T-helper 17 cell (primary cell): ENCODE results near the gene ADNP2. TPM values are rescaled to one million over a fixed set of nuclear protein-coding genes. Genes with fewer than 3 reads are reported as not detected.

Experiments used
- ATAC-seq: fragments of 150-1000 bp; cut with Tn5 transposase; 2 replicates; pipeline ENCODE4 v1.10.0; 2021; ENCODE audit warnings: mild to moderate bottlenecking, moderate library complexity
- DNase-seq, 3 donors: peaks; one replicate each; pipeline versions ENCODE4 v3.0.0 to v3.0.0-alpha.2; 2020 to 2021
- H3K9me3 ChIP-seq: one replicate; pipeline ENCODE4 v1.7.0; 2013; ENCODE audit warnings: low read length, mild to moderate bottlenecking; ENCODE audit not compliant: control insufficient read depth, poor library complexity, severe bottlenecking
- H3K27ac Mint-ChIP-seq: one replicate; pipeline ENCODE4 v1.8.0; 2022; ENCODE audit warnings: mild to moderate bottlenecking, moderate library complexity, mixed read lengths
- H3K27me3 Mint-ChIP-seq: one replicate; pipeline ENCODE4 v1.8.0; 2022; ENCODE audit warnings: mixed read lengths
- H3K36me3 Mint-ChIP-seq: one replicate; pipeline ENCODE4 v1.8.0; 2022; ENCODE audit warnings: low read depth, mixed read lengths
- H3K4me1 Mint-ChIP-seq: one replicate; pipeline ENCODE4 v1.8.0; 2022; ENCODE audit warnings: mild to moderate bottlenecking, mixed read lengths
- H3K4me3 Mint-ChIP-seq: one replicate; pipeline ENCODE4 v1.8.0; 2022; ENCODE audit warnings: mild to moderate bottlenecking, moderate library complexity, mixed read lengths
- total RNA-seq, 4 donors: library from RNA in 2 of 4; stranded (reverse) in 2 of 4; gene quantifications; one replicate each; pipeline ENCODE4 v1.2.3 and lab custom pipeline; 2022 to 2026

Gene ADNP2
- total RNA-seq, 2 donors from 2014 or later = 41.5 to 50.0 TPM

GRCh38 chr18:80112624-80113248 lies 3.7 kb downstream of the ADNP2 start:
- ATAC-seq (no peak), DNase-seq (no peak)
- H3K4me3 Mint-ChIP-seq = no peak overlapping the region
- H3K27me3 Mint-ChIP-seq = no peaks in the 10 kb centered on the region
- no peaks in the 10 kb centered on the region for H3K9me3 ChIP-seq
- H3K4me1 Mint-ChIP-seq = peaks cover 44% of the 10 kb centered on the region
- H3K27ac Mint-ChIP-seq = no peak overlapping the region
- no peaks in the 10 kb centered on the region for H3K36me3 Mint-ChIP-seq

GRCh38 chr18:80115035-80115434 lies 6.0 kb downstream of the ADNP2 start:
- DNase-seq (no peak), ATAC-seq (no peak)
- Mint-ChIP-seq H3K4me1 (peaks cover 41% of the 10 kb centered on the region), H3K27me3 (no peaks in the 10 kb centered on the region), H3K36me3 (peaks cover 4% of the 10 kb centered on the region), H3K27ac (no peak overlapping the region), H3K4me3 (no peak overlapping the region)
- H3K9me3 ChIP-seq = no peaks in the 10 kb centered on the region

- no peaks in the 10 kb centered on the region for H3K9me3 ChIP-seq
- ATAC-seq (no peak), DNase-seq (no peak)
- H3K36me3 Mint-ChIP-seq = peaks cover 7% of the 10 kb centered on the region
- no peak overlapping the region for H3K4me3 Mint-ChIP-seq
- no peak overlapping the region for H3K27ac Mint-ChIP-seq
- H3K4me1 Mint-ChIP-seq = peaks cover 41% of the 10 kb centered on the region
- no peaks in the 10 kb centered on the region for H3K27me3 Mint-ChIP-seq
These were observed 10.0 kb downstream of the ADNP2 start for GRCh38 chr18:80119111-80119510.

- ATAC-seq (no peak), DNase-seq (no peak)
- peaks cover 7% of the 10 kb centered on the region for H3K36me3 Mint-ChIP-seq
- H3K9me3 ChIP-seq = no peaks in the 10 kb centered on the region
- no peak overlapping the region for H3K27ac Mint-ChIP-seq
- H3K4me3 Mint-ChIP-seq = peak overlapping the region; percentile 19
- peaks cover 34% of the 10 kb centered on the region for H3K4me1 Mint-ChIP-seq
- H3K27me3 Mint-ChIP-seq = no peaks in the 10 kb centered on the region
These were observed 11.9 kb downstream of the ADNP2 start for GRCh38 chr18:80120932-80121331.

- no peak overlapping the region for H3K4me3 Mint-ChIP-seq
- DNase-seq = no peak
- H3K4me1 Mint-ChIP-seq = peaks cover 37% of the 10 kb centered on the region
- no peaks in the 10 kb centered on the region for H3K27me3 Mint-ChIP-seq
- H3K9me3 ChIP-seq = no peaks in the 10 kb centered on the region
- H3K36me3 Mint-ChIP-seq = peaks cover 5% of the 10 kb centered on the region
- H3K27ac Mint-ChIP-seq = no peak overlapping the region
- no peak for ATAC-seq
These were observed 15.1 kb downstream of the ADNP2 start for GRCh38 chr18:80124131-80124530.

- Mint-ChIP-seq H3K4me3 (peak overlapping the region; percentile 13), H3K27ac (peak overlapping the region; percentile 14), H3K36me3 (peaks cover 8% of the 10 kb centered on the region), H3K27me3 (no peaks in the 10 kb centered on the region), H3K4me1 (peaks cover 36% of the 10 kb centered on the region)
- DNase-seq (no peak), ATAC-seq (no peak)
- H3K9me3 ChIP-seq = no peaks in the 10 kb centered on the region
These were observed 17.7 kb downstream of the ADNP2 start for GRCh38 chr18:80126797-80127196.

GRCh38 chr18:80127635-80128034 lies 18.6 kb downstream of the ADNP2 start:
- Mint-ChIP-seq H3K36me3 (peaks cover 5% of the 10 kb centered on the region), H3K27ac (no peak overlapping the region)

GRCh38 chr18:80129672-80130367 lies 20.8 kb downstream of the ADNP2 start:
- Mint-ChIP-seq H3K4me1 (peaks cover 24% of the 10 kb centered on the region), H3K27ac (peak overlapping the region; percentile 32), H3K27me3 (no peaks in the 10 kb centered on the region), H3K4me3 (no peak overlapping the region), H3K36me3 (peaks cover 11% of the 10 kb centered on the region)
- no peaks in the 10 kb centered on the region for H3K9me3 ChIP-seq
- DNase-seq = no peak
- ATAC-seq = no peak

More at GRCh38 chr18:80127635-80128034, 18.6 kb downstream of the ADNP2 start:
- H3K4me1 Mint-ChIP-seq = peaks cover 30% of the 10 kb centered on the region
- H3K4me3 Mint-ChIP-seq = no peak overlapping the region
- no peaks in the 10 kb centered on the region for H3K9me3 ChIP-seq
- ATAC-seq (no peak), DNase-seq (no peak)
- no peaks in the 10 kb centered on the region for H3K27me3 Mint-ChIP-seq

- Mint-ChIP-seq H3K27me3 (no peaks in the 10 kb centered on the region), H3K27ac (no peak overlapping the region), H3K4me1 (peaks cover 24% of the 10 kb centered on the region), H3K4me3 (no peak overlapping the region), H3K36me3 (peaks cover 11% of the 10 kb centered on the region)
- H3K9me3 ChIP-seq = no peaks in the 10 kb centered on the region
- ATAC-seq (no peak), DNase-seq (no peak)
These were observed 21.5 kb downstream of the ADNP2 start for GRCh38 chr18:80130555-80130954.

GRCh38 chr18:80132180-80132812 lies 23.2 kb downstream of the ADNP2 start:
- ATAC-seq (no peak), DNase-seq (no peak)
- Mint-ChIP-seq H3K4me1 (peaks cover 15% of the 10 kb centered on the region), H3K27ac (no peak overlapping the region), H3K36me3 (peaks cover 12% of the 10 kb centered on the region), H3K4me3 (no peak overlapping the region), H3K27me3 (no peaks in the 10 kb centered on the region)
- H3K9me3 ChIP-seq = no peaks in the 10 kb centered on the region

- no peaks in the 10 kb centered on the region for H3K9me3 ChIP-seq
- H3K27me3 Mint-ChIP-seq = no peaks in the 10 kb centered on the region
- peaks cover 14% of the 10 kb centered on the region for H3K36me3 Mint-ChIP-seq
- H3K27ac Mint-ChIP-seq = no peak overlapping the region
- DNase-seq (no peak), ATAC-seq (no peak)
- H3K4me1 Mint-ChIP-seq = peaks cover 9% of the 10 kb centered on the region
- H3K4me3 Mint-ChIP-seq = no peak overlapping the region
These were observed 24.1 kb downstream of the ADNP2 start for GRCh38 chr18:80133124-80133523.

- no peak for DNase-seq
- no peaks in the 10 kb centered on the region for H3K9me3 ChIP-seq
- no peak for ATAC-seq
- Mint-ChIP-seq H3K27me3 (no peaks in the 10 kb centered on the region), H3K27ac (no peak overlapping the region), H3K36me3 (peaks cover 14% of the 10 kb centered on the region), H3K4me3 (no peak overlapping the region), H3K4me1 (peaks cover 6% of the 10 kb centered on the region)
These were observed 26.1 kb downstream of the ADNP2 start for GRCh38 chr18:80135136-80135535.

- Mint-ChIP-seq H3K36me3 (peaks cover 11% of the 10 kb centered on the region), H3K4me1 (peaks cover 3% of the 10 kb centered on the region), H3K4me3 (no peak overlapping the region), H3K27me3 (no peaks in the 10 kb centered on the region), H3K27ac (peak overlapping the region; percentile 32)
- DNase-seq (no peak), ATAC-seq (no peak)
- no peaks in the 10 kb centered on the region for H3K9me3 ChIP-seq
These were observed 27.6 kb downstream of the ADNP2 start for GRCh38 chr18:80136679-80137078.
